ENCODE results near the gene KLK7. TPM values are rescaled to one million over a fixed set of nuclear protein-coding genes. Genes with fewer than 3 reads are reported as not detected.

The KLK7 gene
- total RNA-seq, 4 donors from 2014 or later = 48.3 to 418 (median 218) TPM

- Histone ChIP-seq H3K27me3 (peaks cover 18% of the 10 kb centered on the region), H3K27ac (no peak within 1 kb of the TSS), H3K9me3 (no peaks in the 10 kb centered on the region), H3K4me1 (peaks cover 8% of the 10 kb centered on the region), H3K4me3 (peak within 1 kb of the TSS; percentile 31), H3K36me3 (no peaks in the 10 kb centered on the region)
- no peak for DNase-seq (ENCODE audit: low spot score in 2 of 2)
- TF ChIP-seq POLR2A (IDR thresholded peaks at IDR 0.05) (no peak), EP300 (IDR thresholded peaks at IDR 0.05) (no peak), POLR2AphosphoS5 (IDR thresholded peaks at IDR 0.05) (no peak), CTCF (IDR thresholded peaks at IDR 0.05) (no peak)
- WGBS = 7% methylated on average over 7 of the region's 7 CpGs
Measured at GRCh38 chr19:50952910-50953309, 30.8 kb downstream of the KLK7 start, which contains the start of gene KLK5. Gene KLK5, minus strand, starts transcription at chr19:50953038. Its CDS starts 381 bp downstream, at chr19:50952657.

- H3K9me3 ChIP-seq = no peaks in the 10 kb centered on the region
- DNase-seq (ENCODE audit: low spot score in 2 of 2) = no peak
- TF ChIP-seq EP300 (IDR thresholded peaks at IDR 0.05) (no peak), CTCF (IDR thresholded peaks at IDR 0.05) (no peak), POLR2A (IDR thresholded peaks at IDR 0.05) (no peak), POLR2AphosphoS5 (IDR thresholded peaks at IDR 0.05) (no peak)
- H3K4me1 ChIP-seq = peaks cover 8% of the 10 kb centered on the region
- no peaks in the 10 kb centered on the region for H3K36me3 ChIP-seq
- H3K4me3 ChIP-seq = no peak overlapping the region
- no peak overlapping the region for H3K27ac ChIP-seq
- peaks cover 12% of the 10 kb centered on the region for H3K27me3 ChIP-seq
- 54% methylated on average over 9 of the region's 19 CpGs for WGBS
Measured at GRCh38 chr19:50949861-50950260, 33.9 kb downstream of the KLK7 start.

- Histone ChIP-seq H3K36me3 (no peaks in the 10 kb centered on the region), H3K4me3 (no peak overlapping the region), H3K9me3 (no peaks in the 10 kb centered on the region), H3K27me3 (peaks cover 7% of the 10 kb centered on the region), H3K4me1 (peaks cover 2% of the 10 kb centered on the region), H3K27ac (no peak overlapping the region)
- no peak for TF ChIP-seq CTCF (IDR thresholded peaks at IDR 0.05)
- no peak for TF ChIP-seq POLR2A (IDR thresholded peaks at IDR 0.05)
- TF ChIP-seq EP300 (IDR thresholded peaks at IDR 0.05) = no peak
- DNase-seq (ENCODE audit: low spot score in 2 of 2) = no peak
- 82% methylated on average over 4 of the region's 4 CpGs for WGBS
Measured at GRCh38 chr19:50947123-50947522, 36.6 kb downstream of the KLK7 start.

GRCh38 chr19:50944795-50945194 lies 38.9 kb downstream of the KLK7 start:
- DNase-seq (ENCODE audit: low spot score in 2 of 2) = no peak
- peaks cover 3% of the 10 kb centered on the region for H3K27me3 ChIP-seq
- no peak overlapping the region for H3K27ac ChIP-seq
- H3K4me3 ChIP-seq = no peak overlapping the region
- H3K36me3 ChIP-seq = no peaks in the 10 kb centered on the region
- TF ChIP-seq POLR2A (IDR thresholded peaks at IDR 0.05) (no peak), EP300 (IDR thresholded peaks at IDR 0.05) (no peak), POLR2AphosphoS5 (IDR thresholded peaks at IDR 0.05) (no peak), CTCF (IDR thresholded peaks at IDR 0.05) (no peak)
- no peaks in the 10 kb centered on the region for H3K4me1 ChIP-seq
- no peaks in the 10 kb centered on the region for H3K9me3 ChIP-seq
- WGBS = 68% methylated on average over 4 of the region's 4 CpGs

GRCh38 chr19:50943074-50943828 lies 40.5 kb downstream of the KLK7 start:
- no peak for TF ChIP-seq POLR2AphosphoS5 (IDR thresholded peaks at IDR 0.05)
- TF ChIP-seq EP300 (IDR thresholded peaks at IDR 0.05) = no peak
- no peak for TF ChIP-seq CTCF (IDR thresholded peaks at IDR 0.05)
- TF ChIP-seq POLR2A (IDR thresholded peaks at IDR 0.05) = no peak
- Histone ChIP-seq H3K27ac (no peak overlapping the region), H3K27me3 (peaks cover 5% of the 10 kb centered on the region), H3K4me1 (no peaks in the 10 kb centered on the region), H3K36me3 (no peaks in the 10 kb centered on the region), H3K4me3 (no peak overlapping the region), H3K9me3 (no peaks in the 10 kb centered on the region)
- 70% methylated on average over 10 of the region's 10 CpGs for WGBS
- no peak for DNase-seq (ENCODE audit: low spot score in 2 of 2)

All from suprapubic skin (tissue), 4 donors.